Stimulated activated CD8-positive, alpha-beta memory T cell treated with anti-CD3 and anti-CD28 coated beads, Interleukin-15, amount 100 ng/mL, for 4 hours (primary cell): ENCODE results near the gene NUSAP1.
"Not testable (repeated sequence)": the region's sequence is repeated elsewhere in the genome, so short reads cannot be mapped to it uniquely, and the experiment has no call there.

Experiments used
- DNase-seq, 2 donors: peaks; one replicate each; pipeline ENCODE4 v3.0.0-alpha.2; 2020; ENCODE audit warnings: low read depth in 2 of 2

The NUSAP1 gene

DNA sequence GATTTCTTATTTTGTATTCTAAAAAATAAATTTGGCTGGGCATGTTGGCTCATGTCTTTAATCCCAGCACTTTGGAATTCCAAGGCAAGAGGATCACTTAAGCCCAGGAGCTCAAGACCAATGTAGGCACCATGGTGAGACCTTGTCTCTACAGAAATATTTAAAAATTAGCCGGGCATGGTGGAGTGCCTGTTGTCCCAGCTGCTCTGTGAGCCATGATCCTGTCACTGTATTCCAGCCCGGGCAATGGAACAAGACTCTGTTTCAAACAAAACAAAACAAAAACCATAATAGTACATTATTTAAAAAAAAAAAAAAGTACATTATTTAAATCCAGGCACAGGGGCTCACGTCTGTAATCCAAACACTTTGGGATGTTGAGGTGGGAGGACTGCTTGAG, 78.8 kb downstream of the NUSAP1 start:
- no peak for DNase-seq

DNA sequence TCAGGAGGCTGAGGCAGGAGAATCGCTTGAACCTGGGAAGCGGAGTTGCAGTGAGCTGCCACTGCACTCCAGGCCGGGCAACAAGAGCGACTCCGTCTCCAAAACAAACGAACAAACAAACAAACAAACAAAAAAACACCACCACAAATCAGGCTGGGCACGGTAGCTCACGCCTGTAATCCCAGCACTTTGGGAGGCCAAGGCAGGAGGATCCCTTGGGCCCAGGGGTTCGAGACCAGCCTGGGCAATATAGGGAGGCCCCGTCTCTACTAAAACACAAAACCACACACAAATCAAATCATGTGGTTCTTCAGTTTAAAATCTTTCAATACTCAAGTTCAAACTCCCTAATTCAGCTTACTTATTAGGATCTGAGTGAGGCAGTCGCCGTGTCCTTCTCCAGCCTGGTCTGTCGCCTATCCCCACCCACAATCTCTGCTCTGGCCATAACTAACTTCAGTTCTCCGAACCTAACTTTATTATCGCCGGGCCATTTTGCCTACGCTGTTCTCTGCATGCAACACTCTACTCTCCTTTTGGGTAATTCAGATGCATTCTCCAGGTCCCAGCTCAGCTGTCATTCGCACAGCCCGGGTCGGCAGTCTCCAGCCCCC, 83.6 kb downstream of the NUSAP1 start:
- no peak for DNase-seq

DNA sequence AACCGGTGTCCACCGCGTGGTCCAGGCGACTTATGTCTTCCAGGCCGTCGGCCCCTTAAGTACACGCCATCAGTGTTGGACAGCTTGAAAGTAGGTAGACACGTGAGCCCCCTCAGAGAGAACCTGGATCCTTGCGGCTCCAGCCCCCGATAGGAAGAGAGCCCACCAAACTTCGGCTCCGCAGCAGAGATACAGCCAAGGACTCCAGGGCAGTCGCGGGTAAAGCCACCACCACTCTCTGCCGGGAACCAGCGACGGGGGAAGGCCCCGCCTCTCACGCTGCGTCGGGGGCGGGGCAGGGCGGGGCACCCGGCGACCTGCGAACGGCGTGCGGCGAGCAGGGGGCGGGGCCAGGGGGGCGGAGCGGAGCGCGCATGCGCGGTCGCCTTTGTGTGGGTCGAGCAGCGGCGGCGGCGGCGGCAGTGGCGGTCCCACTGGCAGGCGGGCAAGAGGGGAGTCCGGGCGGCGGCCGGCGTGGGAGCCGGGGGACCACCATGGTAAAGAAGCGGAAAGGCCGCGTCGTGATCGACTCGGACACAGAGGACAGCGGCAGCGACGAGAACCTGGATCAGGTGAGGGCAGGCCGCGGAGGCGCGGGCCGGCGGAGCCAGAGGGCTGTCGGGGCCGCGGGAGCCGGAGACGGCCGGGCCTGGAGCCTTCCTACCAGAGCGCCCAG, 84.2 kb downstream of the NUSAP1 start, which contains the start of gene RTF1:
TSS of gene RTF1 (plus strand) at position 354 of the 676 bp plus-strand sequence. CDS start at position 375, 21 bp downstream.
- DNase-seq, result peak; percentile 87 to 96

DNA sequence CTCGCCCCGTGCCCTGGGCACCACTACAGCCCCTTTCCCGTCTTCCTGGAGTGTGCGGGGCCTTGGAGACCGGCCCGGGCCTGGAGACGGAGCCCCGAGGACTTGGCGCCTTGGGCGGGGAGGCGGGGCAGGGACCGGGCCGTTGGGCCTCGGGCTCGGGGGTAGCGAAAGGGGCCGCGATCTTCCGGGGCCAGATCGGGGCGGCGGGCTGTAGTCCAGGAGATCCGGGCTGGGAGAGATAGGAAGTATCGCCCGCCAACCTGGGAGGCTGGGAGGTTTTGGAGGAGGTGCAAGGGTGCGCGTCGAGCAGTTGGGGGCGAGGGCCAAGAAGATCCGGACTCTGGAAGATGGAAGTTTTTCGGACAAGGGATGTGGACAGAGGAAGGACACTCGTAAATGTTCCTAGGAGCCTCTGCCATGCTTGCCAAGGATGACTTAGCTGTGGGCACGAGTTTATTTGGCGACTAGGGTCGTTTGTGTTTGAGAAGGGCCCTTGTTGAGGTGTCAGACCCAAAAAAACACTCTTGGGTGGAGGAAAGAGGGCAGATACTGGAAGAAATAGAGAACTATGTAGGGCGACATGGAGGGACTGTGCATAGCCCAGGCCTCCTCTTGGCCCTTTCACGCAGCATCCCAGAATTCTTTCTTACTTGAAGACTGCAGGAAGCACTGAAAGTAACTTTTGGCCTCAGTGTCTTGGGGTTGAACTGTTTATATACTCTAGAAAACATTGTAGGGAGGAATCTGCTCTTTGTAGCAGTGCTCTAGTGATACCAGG, 84.9 kb downstream of the NUSAP1 start:
- DNase-seq, result no peak

DNA sequence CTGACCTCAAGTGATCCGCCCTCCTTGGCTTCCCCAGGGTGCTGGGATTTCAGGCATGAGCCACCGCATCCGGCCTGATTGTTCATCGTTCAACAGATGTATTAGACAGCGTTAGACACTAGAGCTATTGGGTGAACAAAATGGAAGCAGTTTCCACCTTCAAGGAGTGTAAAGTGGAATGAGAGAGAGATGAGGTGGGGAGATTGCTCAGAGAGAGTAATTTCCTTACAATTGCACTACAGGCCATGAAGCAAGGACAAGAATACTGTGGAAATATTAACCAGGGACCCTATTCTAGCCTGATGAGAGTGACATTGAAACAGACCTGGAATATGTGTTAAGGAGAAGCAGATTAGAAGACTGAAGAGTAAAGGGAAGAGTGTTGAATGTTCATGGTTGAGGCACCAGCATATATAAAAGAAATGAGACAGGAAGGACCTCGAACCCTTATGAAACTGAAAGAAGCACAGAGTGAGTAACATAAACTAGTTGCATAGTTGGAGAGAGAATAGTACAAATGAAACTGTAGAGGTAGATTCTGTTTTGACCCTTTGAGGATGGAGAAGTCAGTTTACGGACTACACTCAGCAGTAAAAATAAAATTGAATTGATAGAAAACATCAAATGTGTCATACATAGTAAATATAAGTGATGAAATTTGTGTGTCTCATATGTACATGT, 91.4 kb downstream of the NUSAP1 start:
- DNase-seq, result no peak

DNA sequence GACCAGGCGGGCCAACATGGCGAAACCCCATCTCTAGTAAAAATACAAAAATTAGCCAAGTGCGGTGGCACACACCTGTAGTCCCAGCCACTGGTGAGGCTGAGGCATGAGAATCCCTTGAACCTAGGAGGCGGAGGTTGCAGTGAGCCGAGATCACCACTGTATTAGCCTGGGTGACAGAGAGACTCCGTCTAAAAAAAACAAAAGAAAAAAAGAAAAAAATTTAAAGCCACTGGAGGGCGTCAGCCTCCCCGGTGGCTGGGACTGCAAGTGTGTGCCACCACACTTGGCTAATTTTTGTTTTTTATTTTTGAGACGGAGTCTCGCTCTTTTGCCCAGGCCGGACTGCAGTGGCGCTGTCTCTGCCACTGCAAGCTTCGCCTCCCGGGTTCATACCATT, 92.1 kb downstream of the NUSAP1 start:
- no peak for DNase-seq

DNA sequence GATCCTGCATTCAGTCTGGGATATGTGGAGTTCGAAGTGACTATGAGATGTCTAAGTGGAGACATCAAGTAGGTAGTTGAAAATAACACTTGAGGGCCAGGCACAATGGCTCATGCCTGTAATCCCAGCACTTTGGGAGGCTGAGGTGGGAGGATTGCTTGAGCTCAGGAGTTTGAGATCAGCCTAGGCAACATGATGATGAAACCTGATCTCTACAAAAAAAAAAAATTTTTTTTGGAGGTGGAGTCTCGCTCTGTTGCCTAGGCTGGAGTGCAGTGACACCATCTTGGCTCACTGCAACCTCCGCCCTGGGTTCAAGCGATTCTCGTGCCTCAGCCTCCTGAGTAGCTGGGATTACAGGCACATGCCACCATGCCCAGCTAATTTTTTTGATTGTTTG, 93.2 kb downstream of the NUSAP1 start:
- DNase-seq, result not testable (repeated sequence)

DNA sequence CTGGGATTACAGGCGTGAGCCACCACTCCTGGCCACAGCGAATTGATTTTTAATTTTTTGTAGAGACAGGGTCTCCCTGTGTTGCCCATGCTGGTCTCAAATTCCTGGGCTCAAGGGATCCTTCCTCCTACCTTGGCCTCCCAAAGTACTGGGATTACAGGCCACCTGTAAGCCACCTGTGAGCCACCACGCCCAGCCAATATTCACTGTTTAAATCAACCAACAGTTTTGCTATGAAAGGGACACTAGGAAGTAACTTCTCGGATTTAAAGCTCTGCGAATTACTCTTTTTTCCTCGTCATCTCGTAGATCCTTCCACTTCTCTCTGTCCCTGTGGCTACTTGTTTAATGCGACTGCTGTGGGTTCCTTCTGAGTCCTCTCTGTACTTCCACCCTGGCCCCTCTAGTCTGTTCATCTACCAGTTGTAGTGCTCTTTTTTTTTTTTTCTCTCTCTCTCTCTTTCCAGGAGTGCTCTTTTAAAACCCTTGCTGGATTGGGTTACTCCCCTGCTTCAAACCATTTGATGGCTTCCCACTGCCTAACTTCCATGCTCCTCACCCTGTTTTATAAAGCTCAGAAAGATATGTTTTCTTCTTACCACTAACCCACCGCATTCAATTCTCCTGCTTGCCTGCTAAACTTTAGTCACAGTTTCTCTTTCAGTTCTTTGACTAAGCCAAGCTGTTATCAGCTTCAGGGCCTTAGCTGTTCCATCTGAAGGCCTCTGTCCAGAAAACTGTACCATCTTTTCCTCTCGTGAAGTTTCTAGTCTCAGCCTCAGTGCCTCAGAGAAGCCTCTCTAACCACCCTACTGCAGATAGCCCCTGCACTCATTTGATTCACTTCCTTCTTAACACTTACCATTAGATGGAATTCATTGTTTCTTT, 96.6 kb downstream of the NUSAP1 start:
- DNase-seq, result no peak
